ENCODE results near the gene MAPK8IP3. TPM values are rescaled to one million over a fixed set of nuclear protein-coding genes. Genes with fewer than 3 reads are reported as not detected.
A peak's percentile ranks its signal among the peaks of the same experiment; 100 is the strongest.

Gene MAPK8IP3
- total and polyA plus RNA-seq, 9 of the 15 experiments (the other 6 are each of a cell fraction or from before 2014, with no cell fraction given): 0.17 to 58.7 (median 16.7) TPM

DNA sequence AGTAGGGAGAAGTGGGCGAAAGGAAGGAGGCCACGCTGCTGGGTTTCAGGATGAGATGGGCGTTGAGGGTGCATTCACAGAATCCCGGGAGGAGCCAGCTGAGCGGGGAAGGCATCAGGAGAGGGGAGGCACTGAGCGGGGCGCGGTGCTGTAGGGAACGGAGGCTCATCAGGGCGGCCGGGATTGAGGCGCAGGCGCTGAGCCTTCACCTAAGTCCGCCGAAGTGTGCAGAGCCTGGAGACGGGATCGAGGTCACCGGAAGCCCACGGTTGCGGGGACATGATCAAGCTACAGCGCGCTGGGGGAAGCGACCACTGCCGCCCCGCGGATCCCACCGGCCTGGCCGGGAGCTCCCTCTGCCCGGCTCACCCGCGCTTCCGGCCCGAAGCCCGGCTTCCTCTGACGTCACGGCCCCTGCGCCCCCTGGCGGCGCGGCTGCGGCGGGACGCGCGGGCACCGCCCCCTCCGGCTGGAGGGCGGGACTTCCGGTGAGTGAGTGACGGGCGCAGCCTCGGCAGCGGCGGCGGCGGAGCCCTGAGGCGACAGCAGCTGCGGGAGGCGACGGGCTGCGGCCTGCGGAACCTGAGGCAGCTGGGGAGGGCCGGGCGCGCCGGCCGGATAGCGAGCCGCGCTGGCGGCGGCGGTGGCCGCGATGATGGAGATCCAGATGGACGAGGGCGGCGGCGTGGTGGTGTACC is at the start of gene MAPK8IP3 (continued):
- TF ChIP-seq ID3 (CRISPR knock-in tag; IDR thresholded peaks at IDR 0.05) (no peak), ID3 (tag; IDR thresholded peaks at IDR 0.05) (peak; percentile 80; the same call in 1 of the 2 replicates), HDAC2 (IDR thresholded peaks at IDR 0.05) (peak; percentile 72; the same call in 1 of the 2 replicates), ZC3H11A (IDR thresholded peaks at IDR 0.05; ENCODE audit: low read depth, low read length) (peak; percentile 43; the same call in 1 of the 2 replicates), PHTF2 (CRISPR knock-in tag; IDR thresholded peaks at IDR 0.05) (no peak), CREB5 (CRISPR knock-in tag; IDR thresholded peaks at IDR 0.05) (no peak), MBD2 (IDR thresholded peaks at IDR 0.05; ENCODE audit: borderline replicate concordance, low read depth) (peak; percentile 72; the same call in 1 of the 2 replicates), USF2 (CRISPR knock-in tag; IDR thresholded peaks at IDR 0.05) (no peak), ZBTB1 (CRISPR knock-in tag; IDR thresholded peaks at IDR 0.05; ENCODE audit: borderline replicate concordance, low read depth) (peak; percentile 72; the same call in 1 of the 2 replicates), ZNF436 (CRISPR knock-in tag; IDR thresholded peaks at IDR 0.05) (no peak), TBL1XR1 (IDR thresholded peaks at IDR 0.05; ENCODE audit: low read length in 2 of 2) (peak; percentile 57 to 84; a peak in 1 of 4 replicates), MCM2 (IDR thresholded peaks at IDR 0.05; ENCODE audit: low read depth) (no peak), POLR3A (IDR thresholded peaks at IDR 0.05; ENCODE audit: borderline replicate concordance, extremely low read depth, insufficient read depth, insufficient read length) (no peak), ELF2 (CRISPR knock-in tag; IDR thresholded peaks at IDR 0.05) (peak; percentile 93), ATF7 (IDR thresholded peaks at IDR 0.05) (peak; percentile 97), ZZZ3 (IDR thresholded peaks at IDR 0.05) (no peak), MXD1 (CRISPR knock-in tag; IDR thresholded peaks at IDR 0.05; ENCODE audit: borderline replicate concordance, poor library complexity, severe bottlenecking) (no peak), KDM4B (IDR thresholded peaks at IDR 0.05; ENCODE audit: borderline replicate concordance in 2 of 2, low read depth in 1 of 2) (no peak), ZBTB26 (CRISPR knock-in tag; IDR thresholded peaks at IDR 0.05) (peak; percentile 72; the same call in 1 of the 2 replicates)
- TF ChIP-seq, protein P1, sequence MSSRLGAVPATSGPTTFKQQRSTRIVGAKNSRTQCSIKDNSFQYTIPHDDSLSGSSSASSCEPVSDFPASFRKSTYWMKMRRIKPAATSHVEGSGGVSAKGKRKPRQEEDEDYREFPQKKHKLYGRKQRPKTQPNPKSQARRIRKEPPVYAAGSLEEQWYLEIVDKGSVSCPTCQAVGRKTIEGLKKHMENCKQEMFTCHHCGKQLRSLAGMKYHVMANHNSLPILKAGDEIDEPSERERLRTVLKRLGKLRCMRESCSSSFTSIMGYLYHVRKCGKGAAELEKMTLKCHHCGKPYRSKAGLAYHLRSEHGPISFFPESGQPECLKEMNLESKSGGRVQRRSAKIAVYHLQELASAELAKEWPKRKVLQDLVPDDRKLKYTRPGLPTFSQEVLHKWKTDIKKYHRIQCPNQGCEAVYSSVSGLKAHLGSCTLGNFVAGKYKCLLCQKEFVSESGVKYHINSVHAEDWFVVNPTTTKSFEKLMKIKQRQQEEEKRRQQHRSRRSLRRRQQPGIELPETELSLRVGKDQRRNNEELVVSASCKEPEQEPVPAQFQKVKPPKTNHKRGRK (tag; IDR thresholded peaks at IDR 0.05): no peak
